ENCODE data around the gene IGSF22.

Gene IGSF22

GRCh38 chr11:18727479-18728236 lies 1.7 kb upstream of the IGSF22 start:
- Histone ChIP-seq H3K9me3 (ENCODE audit: severe bottlenecking) (no peaks in the 10 kb centered on the region), H3K4me1 (ENCODE audit: insufficient read depth, poor library complexity, severe bottlenecking) (no peaks in the 10 kb centered on the region), H3K4me3 (ENCODE audit: severe bottlenecking) (no peak overlapping the region), H3K36me3 (ENCODE audit: low read depth) (no peaks in the 10 kb centered on the region), H3K27me3 (ENCODE audit: insufficient read depth, poor library complexity, severe bottlenecking) (no peaks in the 10 kb centered on the region), H3K27ac (ENCODE audit: poor library complexity, severe bottlenecking) (no peak overlapping the region)
- 0 out of 3 replicates have a peak, but pooled peaks have one; percentile 45 for ATAC-seq (ENCODE audit: low read depth)
- TF ChIP-seq CTCF (IDR thresholded peaks at IDR 0.05; ENCODE audit: poor library complexity, severe bottlenecking) = peak; percentile 85
- DNase-seq (ENCODE audit: low spot score) = no peak

- Histone ChIP-seq H3K4me1 (ENCODE audit: insufficient read depth, poor library complexity, severe bottlenecking) (no peaks in the 10 kb centered on the region), H3K4me3 (ENCODE audit: severe bottlenecking) (no peak overlapping the region), H3K36me3 (ENCODE audit: low read depth) (no peaks in the 10 kb centered on the region), H3K27me3 (ENCODE audit: insufficient read depth, poor library complexity, severe bottlenecking) (no peaks in the 10 kb centered on the region), H3K27ac (ENCODE audit: poor library complexity, severe bottlenecking) (no peak overlapping the region), H3K9me3 (ENCODE audit: severe bottlenecking) (no peaks in the 10 kb centered on the region)
- TF ChIP-seq CTCF (IDR thresholded peaks at IDR 0.05; ENCODE audit: poor library complexity, severe bottlenecking) = no peak
- ATAC-seq (ENCODE audit: low read depth) (no peak), DNase-seq (ENCODE audit: low spot score) (no peak)
Observed at GRCh38 chr11:18723991-18724390, 2.0 kb downstream of the IGSF22 start.

DNA sequence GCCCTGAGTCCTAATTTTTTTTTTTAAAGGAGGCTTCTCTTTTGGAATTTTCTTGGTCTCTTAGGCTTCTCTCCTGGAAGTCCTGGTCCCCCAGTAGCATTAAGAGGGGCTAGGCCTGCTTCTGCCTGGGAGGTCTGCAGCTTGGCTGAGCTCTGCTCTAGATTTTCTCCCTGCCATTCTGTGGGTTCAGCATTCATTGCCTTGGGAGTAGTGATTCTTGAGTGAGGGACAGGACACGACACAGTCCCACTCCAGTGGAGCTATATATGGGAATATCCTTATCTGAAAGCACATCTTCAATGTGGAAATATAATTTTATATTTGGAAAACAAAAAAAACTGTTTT lies 3.7 kb downstream of the IGSF22 start:
- Histone ChIP-seq H3K27me3 (ENCODE audit: insufficient read depth, poor library complexity, severe bottlenecking) (no peaks in the 10 kb centered on the region), H3K4me3 (ENCODE audit: severe bottlenecking) (no peak overlapping the region), H3K27ac (ENCODE audit: poor library complexity, severe bottlenecking) (no peak overlapping the region), H3K9me3 (ENCODE audit: severe bottlenecking) (no peaks in the 10 kb centered on the region), H3K4me1 (ENCODE audit: insufficient read depth, poor library complexity, severe bottlenecking) (no peaks in the 10 kb centered on the region), H3K36me3 (ENCODE audit: low read depth) (no peaks in the 10 kb centered on the region)
- no peak for ATAC-seq (ENCODE audit: low read depth)
- no peak for DNase-seq (ENCODE audit: low spot score)
- peak; percentile 45 for TF ChIP-seq CTCF (IDR thresholded peaks at IDR 0.05; ENCODE audit: poor library complexity, severe bottlenecking)

DNA sequence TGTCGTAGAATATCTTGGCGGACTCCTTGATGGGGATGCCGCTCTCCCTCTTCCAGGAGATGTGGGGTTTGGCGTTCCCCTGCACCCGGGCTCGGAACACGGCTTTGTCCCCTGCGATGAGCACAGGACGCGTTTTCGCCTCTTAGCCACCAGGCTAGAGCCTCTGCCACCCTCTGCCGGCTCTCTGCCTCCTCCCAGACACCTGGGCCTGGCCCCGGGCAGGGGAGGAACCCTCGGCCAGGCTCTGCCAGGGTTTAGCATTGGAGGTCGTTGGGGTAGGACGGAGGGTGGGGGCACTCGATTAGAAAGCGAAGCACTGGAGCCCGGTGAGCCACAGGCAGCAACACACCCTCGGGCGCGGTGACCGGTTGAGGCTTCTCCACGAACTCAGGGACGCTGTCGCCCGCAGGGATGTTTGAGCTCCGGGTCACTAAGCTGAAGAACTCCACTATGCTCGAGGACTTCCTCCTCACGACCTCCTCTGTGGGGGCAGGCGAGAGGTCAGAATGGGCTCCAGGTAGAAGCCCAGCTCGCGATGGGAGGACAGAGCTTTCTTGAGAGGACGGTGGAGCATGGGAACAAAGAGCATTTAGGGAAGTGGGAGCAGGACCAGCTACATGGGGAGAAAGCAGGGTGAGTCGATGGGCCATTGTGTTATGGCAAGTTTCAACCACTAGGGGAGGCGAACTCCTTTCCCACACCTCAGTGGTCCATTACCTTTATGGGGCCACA lies 4.3 kb downstream of the IGSF22 start:
- peak; percentile 64 for ATAC-seq (ENCODE audit: low read depth)
- no peaks in the 10 kb centered on the region for H3K9me3 ChIP-seq (ENCODE audit: severe bottlenecking)
- H3K27ac ChIP-seq (ENCODE audit: poor library complexity, severe bottlenecking) = no peak overlapping the region
- no peaks in the 10 kb centered on the region for H3K4me1 ChIP-seq (ENCODE audit: insufficient read depth, poor library complexity, severe bottlenecking)
- H3K4me3 ChIP-seq (ENCODE audit: severe bottlenecking) = peak overlapping the region; percentile 20
- DNase-seq (ENCODE audit: low spot score) = no peak
- no peaks in the 10 kb centered on the region for H3K27me3 ChIP-seq (ENCODE audit: insufficient read depth, poor library complexity, severe bottlenecking)
- H3K36me3 ChIP-seq (ENCODE audit: low read depth) = no peaks in the 10 kb centered on the region
- TF ChIP-seq CTCF (IDR thresholded peaks at IDR 0.05; ENCODE audit: poor library complexity, severe bottlenecking) = peak; percentile 72
